CD4-positive, alpha-beta T cell treated with Interleukin-15 for 1 hour (primary cell): ENCODE results near the gene FGD6.
"Not testable (repeated sequence)": the region's sequence is repeated elsewhere in the genome, so short reads cannot be mapped to it uniquely, and the experiment has no call there.

Source experiments
- DNase-seq: peaks from one replicate; pipeline ENCODE4 v3.0.0-alpha.2; 2020

The FGD6 gene

GRCh38 chr12:95118138-95118787 lies 99.0 kb downstream of the FGD6 start:
- no peak for DNase-seq

GRCh38 chr12:95117178-95117599 lies 100.1 kb downstream of the FGD6 start:
- DNase-seq: peak; percentile 41

GRCh38 chr12:95116773-95117172 lies 100.5 kb downstream of the FGD6 start:
- no peak for DNase-seq

GRCh38 chr12:95116341-95116740 lies 100.9 kb downstream of the FGD6 start:
- no peak for DNase-seq

GRCh38 chr12:95115641-95116040 lies 101.6 kb downstream of the FGD6 start:
- no peak for DNase-seq

- no peak for DNase-seq
Observed at GRCh38 chr12:95114766-95115405, 102.4 kb downstream of the FGD6 start.

- DNase-seq: no peak
Observed at GRCh38 chr12:95107362-95107761, 109.9 kb downstream of the FGD6 start.

GRCh38 chr12:95105540-95105939 lies 111.7 kb downstream of the FGD6 start:
- DNase-seq: no peak

GRCh38 chr12:95104919-95105452 lies 112.3 kb downstream of the FGD6 start:
- DNase-seq: no peak

- DNase-seq: no peak
Observed at GRCh38 chr12:95102916-95103671, 114.2 kb downstream of the FGD6 start.

GRCh38 chr12:95101957-95102356 lies 115.3 kb downstream of the FGD6 start:
- not testable (repeated sequence) for DNase-seq

GRCh38 chr12:95100264-95101190 lies 116.7 kb downstream of the FGD6 start:
- DNase-seq: no peak

GRCh38 chr12:95099270-95099790 lies 117.9 kb downstream of the FGD6 start:
- no peak for DNase-seq

GRCh38 chr12:95096852-95097251 lies 120.4 kb downstream of the FGD6 start:
- no peak for DNase-seq

- no peak for DNase-seq
Observed at GRCh38 chr12:95096378-95096777, 120.9 kb downstream of the FGD6 start.

GRCh38 chr12:95095866-95096265 lies 121.4 kb downstream of the FGD6 start:
- not testable (repeated sequence) for DNase-seq

- no peak for DNase-seq
Observed at GRCh38 chr12:95089462-95089861, 127.8 kb downstream of the FGD6 start.

- no peak for DNase-seq
Observed at GRCh38 chr12:95088379-95088778, 128.9 kb downstream of the FGD6 start.

- DNase-seq: no peak
Observed at GRCh38 chr12:95085612-95086011, 131.7 kb downstream of the FGD6 start.

GRCh38 chr12:95083938-95084337 lies 133.3 kb downstream of the FGD6 start:
- DNase-seq: no peak

GRCh38 chr12:95083471-95083870 lies 133.8 kb downstream of the FGD6 start:
- DNase-seq: no peak

GRCh38 chr12:95077341-95077740 lies 139.9 kb downstream of the FGD6 start:
- DNase-seq: no peak
